Mucosa of gallbladder (tissue), 1 donor: ENCODE measurements around the gene CSF3. TPM values are rescaled to one million over a fixed set of nuclear protein-coding genes. Genes with fewer than 3 reads are reported as not detected.
"Not testable (repeated sequence)": the region's sequence is repeated elsewhere in the genome, so short reads cannot be mapped to it uniquely, and the experiment has no call there.

Experiments used
- DNase-seq: peaks from one replicate; pipeline ENCODE4 v3.0.0-alpha.2; 2020; ENCODE audit warnings: low spot score
- total RNA-seq: library from RNA; stranded (reverse); gene quantifications from one replicate; pipeline ENCODE4 v1.2.1, GENCODE V29; 2021
- donor health status: DM: no; HTN: no; CAD: no.

The CSF3 gene
- total RNA-seq, 1 donor from 2014 or later, result not detected

GRCh38 chr17:39997543-39997942 is 17.7 kb upstream of the CSF3 start:
- DNase-seq, result no peak

- DNase-seq, result no peak
Observed at GRCh38 chr17:39999067-39999466, 16.2 kb upstream of the CSF3 start.

GRCh38 chr17:40000161-40000560 is 15.1 kb upstream of the CSF3 start:
- no peak for DNase-seq

- DNase-seq, result not testable (repeated sequence)
Observed at GRCh38 chr17:40001335-40001734, 13.9 kb upstream of the CSF3 start.

GRCh38 chr17:40004072-40004471 is 11.2 kb upstream of the CSF3 start:
- DNase-seq, result no peak

GRCh38 chr17:40004712-40005111 is 10.5 kb upstream of the CSF3 start:
- DNase-seq, result no peak

GRCh38 chr17:40005520-40005919 is 9.7 kb upstream of the CSF3 start:
- no peak for DNase-seq

GRCh38 chr17:40010946-40011500 is 4.2 kb upstream of the CSF3 start:
- DNase-seq, result not testable (repeated sequence)

- DNase-seq, result not testable (repeated sequence)
Observed at GRCh38 chr17:40012017-40012647, 3.1 kb upstream of the CSF3 start.

- DNase-seq, result no peak
Observed at GRCh38 chr17:40014375-40014980, 762 bp upstream of the CSF3 start.

GRCh38 chr17:40015998-40016985 is 1.1 kb downstream of the CSF3 start:
- no peak for DNase-seq

- no peak for DNase-seq
Observed at GRCh38 chr17:40017422-40018080, 2.3 kb downstream of the CSF3 start.

GRCh38 chr17:40018211-40019121 is 3.2 kb downstream of the CSF3 start:
- DNase-seq, result no peak

- no peak for DNase-seq
Observed at GRCh38 chr17:40019140-40019991, 4.1 kb downstream of the CSF3 start.

GRCh38 chr17:40020146-40020545 is 4.9 kb downstream of the CSF3 start:
- DNase-seq, result no peak

- no peak for DNase-seq
Observed at GRCh38 chr17:40021451-40021971, 6.3 kb downstream of the CSF3 start.

GRCh38 chr17:40022497-40022896 is 7.3 kb downstream of the CSF3 start:
- DNase-seq, result no peak

GRCh38 chr17:40022961-40023541 is 7.8 kb downstream of the CSF3 start:
- DNase-seq, result no peak
